ENCODE measurements around the gene GFPT2.

GFPT2 gene

GRCh38 chr5:180340856-180341255 lies 12.3 kb downstream of the GFPT2 start:
- no peak overlapping the region for H3K27ac ChIP-seq
- DNase-seq (ENCODE audit: low spot score): no peak

GRCh38 chr5:180339583-180340183 lies 13.5 kb downstream of the GFPT2 start:
- Histone ChIP-seq H3K27ac (no peak overlapping the region), H3K4me3 (no peak overlapping the region)
- TF ChIP-seq, protein P1, sequence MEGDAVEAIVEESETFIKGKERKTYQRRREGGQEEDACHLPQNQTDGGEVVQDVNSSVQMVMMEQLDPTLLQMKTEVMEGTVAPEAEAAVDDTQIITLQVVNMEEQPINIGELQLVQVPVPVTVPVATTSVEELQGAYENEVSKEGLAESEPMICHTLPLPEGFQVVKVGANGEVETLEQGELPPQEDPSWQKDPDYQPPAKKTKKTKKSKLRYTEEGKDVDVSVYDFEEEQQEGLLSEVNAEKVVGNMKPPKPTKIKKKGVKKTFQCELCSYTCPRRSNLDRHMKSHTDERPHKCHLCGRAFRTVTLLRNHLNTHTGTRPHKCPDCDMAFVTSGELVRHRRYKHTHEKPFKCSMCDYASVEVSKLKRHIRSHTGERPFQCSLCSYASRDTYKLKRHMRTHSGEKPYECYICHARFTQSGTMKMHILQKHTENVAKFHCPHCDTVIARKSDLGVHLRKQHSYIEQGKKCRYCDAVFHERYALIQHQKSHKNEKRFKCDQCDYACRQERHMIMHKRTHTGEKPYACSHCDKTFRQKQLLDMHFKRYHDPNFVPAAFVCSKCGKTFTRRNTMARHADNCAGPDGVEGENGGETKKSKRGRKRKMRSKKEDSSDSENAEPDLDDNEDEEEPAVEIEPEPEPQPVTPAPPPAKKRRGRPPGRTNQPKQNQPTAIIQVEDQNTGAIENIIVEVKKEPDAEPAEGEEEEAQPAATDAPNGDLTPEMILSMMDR (IDR thresholded peaks at IDR 0.05): no peak
- no peak for DNase-seq (ENCODE audit: low spot score)

More at GRCh38 chr5:180340856-180341255, 12.3 kb downstream of the GFPT2 start:
- H3K4me3 ChIP-seq: no peak overlapping the region
- TF ChIP-seq, protein P1 (IDR thresholded peaks at IDR 0.05): no peak

DNA sequence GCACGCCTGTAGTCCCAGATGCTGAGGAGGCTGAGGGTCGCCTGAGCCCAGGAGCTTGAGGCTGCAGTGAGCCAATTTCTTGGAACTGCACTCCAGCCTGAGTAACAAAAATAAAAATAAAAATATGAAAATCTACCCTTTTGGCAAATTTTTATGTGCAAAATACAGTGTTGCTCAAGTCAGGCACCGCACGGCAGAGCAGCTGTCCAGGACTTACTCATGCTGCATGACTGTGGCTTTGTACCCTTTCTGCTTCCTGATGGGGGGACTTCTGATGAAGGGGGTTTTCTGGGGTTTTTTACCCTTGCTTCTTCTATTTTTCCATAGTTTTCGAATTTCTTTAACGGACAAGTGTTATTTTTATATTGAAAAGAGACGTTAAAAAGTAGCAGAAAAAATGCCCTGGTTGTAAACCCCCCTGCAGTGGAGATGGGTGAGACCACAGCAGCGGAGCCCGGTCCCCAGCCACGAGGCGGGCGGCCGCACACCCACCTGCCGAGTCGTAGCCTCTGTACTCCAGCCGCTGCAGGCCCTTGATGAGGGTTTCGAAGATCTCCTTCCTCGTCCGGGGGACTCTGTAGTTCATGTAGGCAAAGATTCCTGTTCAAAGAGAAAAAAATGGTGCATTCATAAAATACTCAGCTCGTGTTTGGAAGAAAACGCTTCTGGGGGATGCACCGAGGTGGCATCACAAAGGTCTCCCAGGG lies 15.0 kb downstream of the GFPT2 start:
- no peak overlapping the region for H3K4me3 ChIP-seq
- TF ChIP-seq, protein P1 (IDR thresholded peaks at IDR 0.05): no peak
- no peak overlapping the region for H3K27ac ChIP-seq
- no peak for DNase-seq (ENCODE audit: low spot score)

DNA sequence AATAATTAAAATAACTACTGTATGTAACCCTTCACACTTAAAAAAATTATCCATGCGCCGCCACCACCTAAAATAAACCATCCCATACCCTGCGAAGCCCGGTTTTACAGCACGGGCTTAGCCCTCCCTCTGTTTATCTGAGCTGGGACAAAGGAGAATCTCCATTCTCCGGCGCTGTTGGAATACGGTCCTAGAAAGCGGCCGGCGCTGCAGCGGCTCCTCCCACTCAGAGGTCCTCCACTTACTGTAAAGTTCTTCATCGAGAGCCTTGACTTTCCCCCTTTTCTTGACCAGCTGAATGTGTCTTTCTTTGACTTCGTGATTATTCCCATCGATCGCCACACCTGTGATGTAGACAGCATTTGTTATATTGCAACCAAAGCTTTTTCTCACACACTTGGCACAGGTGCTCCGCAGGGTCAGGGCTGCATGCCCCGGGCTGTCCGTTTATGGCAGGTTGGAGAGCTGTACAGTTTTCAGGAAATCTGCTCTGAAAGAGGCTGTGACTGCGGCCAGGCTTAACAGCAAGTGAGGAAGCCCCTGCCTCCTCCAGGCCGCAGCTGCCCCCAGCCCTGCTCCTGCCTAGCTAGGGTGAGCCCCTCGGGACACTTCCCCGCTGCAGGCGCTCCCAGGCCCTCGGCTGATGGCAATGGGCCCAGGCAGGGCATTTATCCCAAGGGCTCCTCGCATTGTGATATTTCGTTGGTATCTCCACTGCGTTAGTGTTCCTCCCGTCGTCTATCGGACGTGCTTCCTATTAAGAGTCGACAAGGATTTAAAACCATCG lies 16.7 kb downstream of the GFPT2 start:
- H3K4me3 ChIP-seq: no peak overlapping the region
- TF ChIP-seq, protein P1 (IDR thresholded peaks at IDR 0.05): no peak
- DNase-seq (ENCODE audit: low spot score): no peak
- H3K27ac ChIP-seq: no peak overlapping the region

DNA sequence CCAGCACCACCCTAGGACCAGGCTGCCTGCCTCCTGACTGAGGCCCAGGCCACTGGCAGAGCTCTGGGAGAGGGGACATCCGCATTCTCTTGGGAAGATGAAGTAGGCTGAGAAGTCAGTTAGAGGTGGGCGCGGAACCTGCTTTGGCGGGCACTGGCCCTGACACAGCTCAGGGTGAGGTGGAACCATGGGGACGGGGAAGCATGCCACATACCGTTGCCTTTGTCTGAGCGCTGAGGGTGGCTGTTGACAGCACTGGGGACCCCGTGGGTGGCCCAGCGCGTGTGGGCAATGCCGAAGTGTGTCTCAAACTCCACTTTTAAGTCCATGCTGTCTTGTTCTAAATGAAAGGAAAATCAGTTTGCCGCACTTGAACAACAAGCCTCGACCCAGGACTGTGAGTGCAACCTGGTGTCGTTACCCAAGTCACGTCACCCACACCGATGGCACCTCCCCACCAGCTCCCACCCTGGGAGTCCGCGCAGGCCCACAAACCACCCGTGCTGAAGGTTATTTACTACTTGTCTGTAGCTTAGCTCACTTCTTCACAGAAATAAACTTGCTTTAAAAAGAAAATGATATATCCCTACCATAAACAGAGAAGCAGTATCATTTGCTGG lies 17.4 kb downstream of the GFPT2 start:
- TF ChIP-seq, protein P1 (IDR thresholded peaks at IDR 0.05): no peak
- Histone ChIP-seq H3K4me3 (no peak overlapping the region), H3K27ac (no peak overlapping the region)
- no peak for DNase-seq (ENCODE audit: low spot score)

- no peak for DNase-seq (ENCODE audit: low spot score)
- no peak overlapping the region for H3K4me3 ChIP-seq
- H3K27ac ChIP-seq: peak overlapping the region in 1 of 2 donors; percentile 58
- TF ChIP-seq, protein P1 (IDR thresholded peaks at IDR 0.05): no peak
Observed at GRCh38 chr5:180334751-180335613, 18.2 kb downstream of the GFPT2 start.
